SH-SY5Y (cell line): ENCODE measurements around the gene GPR35.

ENCODE experiments used
- GATA2 ChIP-seq: IDR thresholded peaks from 2 replicates; pipeline ENCODE4 v1.6.1; 2011; ENCODE audit warnings: mild to moderate bottlenecking, low read depth, low read length
- GATA3 ChIP-seq: IDR thresholded peaks from 2 replicates; pipeline ENCODE4 v1.6.1; 2011; ENCODE audit warnings: low read depth, mild to moderate bottlenecking, low read length, moderate library complexity

The GPR35 gene

GRCh38 chr2:240624950-240625621 is at the start of gene GPR35:
TSS of gene GPR35 (plus strand) at chr2:240625480. CDS start at chr2:240629953, 4,473 bp downstream.
- TF ChIP-seq GATA3 (no peak), GATA2 (no peak)

DNA sequence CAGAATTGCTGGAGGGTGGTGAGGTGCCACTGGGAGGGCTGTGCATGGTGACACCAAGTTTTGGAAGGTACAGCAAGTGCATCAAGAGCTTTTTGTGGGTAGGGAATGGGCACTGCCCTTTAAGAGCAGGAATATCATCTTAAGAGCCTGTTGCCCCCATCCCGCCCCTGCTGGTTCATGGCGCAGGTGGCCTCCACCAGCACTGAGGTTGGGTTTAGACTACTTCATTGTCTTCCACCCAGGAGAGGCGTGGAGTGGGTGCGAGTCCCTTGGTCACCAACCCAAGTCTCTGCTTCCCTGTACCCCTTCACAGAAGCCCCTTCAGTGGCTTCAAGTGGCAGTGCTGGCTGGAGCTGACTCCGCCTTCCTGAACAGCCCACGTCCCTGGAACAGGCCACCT is 49.2 kb upstream of the GPR35 start:
- TF ChIP-seq GATA3 = no peak
- TF ChIP-seq GATA2 = no peak

DNA sequence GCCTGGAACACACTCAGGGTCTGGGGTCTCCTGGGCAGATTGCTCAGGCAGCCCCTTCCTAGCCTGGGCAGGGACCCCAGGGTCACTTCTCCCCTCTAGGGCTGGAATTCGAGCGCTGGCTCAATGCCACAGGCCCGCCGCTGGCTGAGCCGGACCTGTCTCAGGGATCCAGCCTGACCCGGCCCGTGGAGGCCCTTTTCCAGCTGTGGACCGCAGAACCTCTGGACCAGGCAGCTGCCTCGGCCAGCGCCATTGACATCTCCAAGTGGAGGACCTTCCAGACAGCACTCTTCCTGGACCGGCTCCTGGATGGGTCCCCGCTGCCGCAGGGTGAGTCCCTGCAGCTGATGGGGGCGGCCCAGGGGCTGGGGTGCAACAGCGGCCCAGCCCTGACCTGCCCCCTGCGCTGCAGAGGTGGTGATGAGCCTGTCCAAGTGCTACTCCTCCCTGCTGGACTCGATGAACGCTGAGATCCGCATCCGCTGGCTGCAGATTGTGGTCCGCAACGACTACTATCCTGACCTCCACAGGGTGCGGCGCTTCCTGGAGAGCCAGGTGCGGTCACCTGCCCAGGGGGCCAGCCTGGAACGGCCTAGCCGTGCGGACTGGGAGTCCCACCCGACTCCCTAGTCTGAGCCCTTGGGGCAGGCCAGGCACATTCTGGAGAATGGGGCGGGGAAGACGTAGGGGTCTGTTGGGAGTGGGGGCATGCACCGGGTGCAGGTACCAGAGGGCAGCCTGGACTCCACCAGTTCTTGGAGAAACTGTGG is 48.7 kb upstream of the GPR35 start:
- TF ChIP-seq GATA3 (no peak), GATA2 (no peak)

- TF ChIP-seq GATA2 (no peak), GATA3 (no peak)
Observed at GRCh38 chr2:240577281-240578109, 47.8 kb upstream of the GPR35 start.

GRCh38 chr2:240578110-240578450 is 47.2 kb upstream of the GPR35 start:
- TF ChIP-seq GATA2 = no peak
- no peak for TF ChIP-seq GATA3

GRCh38 chr2:240578488-240578887 is 46.8 kb upstream of the GPR35 start:
- TF ChIP-seq GATA3 = no peak

GRCh38 chr2:240579071-240579762 is 46.1 kb upstream of the GPR35 start:
- no peak for TF ChIP-seq GATA3
- TF ChIP-seq GATA2 = no peak

DNA sequence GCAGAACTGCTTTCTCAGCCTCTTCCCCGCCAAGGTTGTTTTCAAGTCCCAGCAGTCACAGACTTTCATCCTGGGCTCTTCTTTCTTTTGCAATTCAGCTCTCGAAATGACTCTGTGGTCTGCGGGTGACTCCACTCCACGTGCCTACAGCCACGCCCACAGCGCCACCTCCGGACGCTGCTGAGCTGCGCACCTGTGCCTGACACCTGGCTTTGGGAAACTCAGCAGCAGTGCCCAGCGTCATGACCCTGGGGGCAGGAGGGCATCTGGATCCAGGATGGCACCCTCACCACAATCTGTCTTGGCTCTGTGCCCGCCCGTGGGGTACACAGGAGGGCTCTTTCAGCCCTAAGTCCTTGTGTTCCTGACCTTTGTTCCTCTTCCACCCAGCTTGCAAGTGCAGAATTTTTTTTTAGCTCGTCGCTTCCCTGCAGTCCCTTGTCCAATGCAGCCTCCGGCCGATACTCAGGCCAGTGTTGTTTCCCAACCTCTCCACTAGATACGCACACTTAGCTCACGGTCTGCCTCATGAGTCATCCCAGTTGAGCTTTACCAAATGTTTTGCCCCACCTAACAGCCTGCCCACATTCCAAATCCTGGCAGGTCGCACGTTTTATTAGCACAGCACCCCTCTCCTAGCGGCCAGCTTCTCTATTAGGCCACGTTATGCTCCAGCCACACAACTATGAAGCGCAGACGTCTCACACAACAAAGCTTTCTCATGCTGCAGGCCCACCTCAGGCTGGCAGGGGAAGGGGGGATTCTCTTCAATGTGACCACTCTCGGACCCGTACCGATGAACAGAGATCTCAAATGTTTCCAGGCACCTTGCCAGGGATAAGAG is 45.3 kb upstream of the GPR35 start:
- TF ChIP-seq GATA2 = no peak
- no peak for TF ChIP-seq GATA3

DNA sequence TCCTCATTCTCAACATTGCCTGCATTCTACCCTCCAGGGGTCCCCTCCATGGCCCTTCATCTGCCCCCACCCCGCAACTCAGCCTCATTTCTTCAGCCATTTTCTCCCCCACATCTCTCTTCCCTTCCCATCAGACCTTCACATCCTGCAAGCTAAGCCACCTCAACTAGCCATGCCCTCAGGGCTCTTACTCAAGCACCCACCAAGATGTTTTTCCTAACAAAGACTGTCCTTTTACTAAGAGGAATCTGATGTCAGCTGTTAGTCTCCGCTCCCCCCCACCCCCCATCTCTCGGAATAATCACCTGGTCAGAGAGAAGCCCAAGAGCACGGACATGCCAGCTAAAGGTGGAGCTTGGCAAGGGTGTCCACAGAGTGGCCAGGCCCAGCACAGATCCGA is 43.5 kb upstream of the GPR35 start:
- TF ChIP-seq GATA3 (no peak), GATA2 (no peak)

- TF ChIP-seq GATA2 (no peak), GATA3 (no peak)
Observed at GRCh38 chr2:240582781-240583180, 42.5 kb upstream of the GPR35 start.

DNA sequence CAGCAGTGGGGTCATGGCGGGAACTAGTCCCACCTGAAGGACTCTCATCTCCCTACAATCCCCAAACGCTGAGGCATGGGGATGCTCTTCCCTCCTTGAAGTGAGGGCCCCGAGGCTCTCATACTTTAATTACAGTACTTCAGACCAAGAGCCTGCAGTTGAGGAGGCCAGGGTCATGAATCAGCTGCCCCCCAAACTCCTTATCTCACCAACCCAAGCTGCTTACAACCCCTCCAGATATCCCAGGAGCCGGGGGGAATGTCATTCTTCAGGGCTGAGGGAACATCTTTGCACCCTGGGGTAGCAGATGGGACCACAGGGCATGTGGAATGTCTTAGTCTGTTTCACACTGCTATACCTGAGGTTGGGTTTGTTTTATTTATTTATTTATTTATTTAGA is 41.5 kb upstream of the GPR35 start:
- TF ChIP-seq GATA3 = no peak
- no peak for TF ChIP-seq GATA2

DNA sequence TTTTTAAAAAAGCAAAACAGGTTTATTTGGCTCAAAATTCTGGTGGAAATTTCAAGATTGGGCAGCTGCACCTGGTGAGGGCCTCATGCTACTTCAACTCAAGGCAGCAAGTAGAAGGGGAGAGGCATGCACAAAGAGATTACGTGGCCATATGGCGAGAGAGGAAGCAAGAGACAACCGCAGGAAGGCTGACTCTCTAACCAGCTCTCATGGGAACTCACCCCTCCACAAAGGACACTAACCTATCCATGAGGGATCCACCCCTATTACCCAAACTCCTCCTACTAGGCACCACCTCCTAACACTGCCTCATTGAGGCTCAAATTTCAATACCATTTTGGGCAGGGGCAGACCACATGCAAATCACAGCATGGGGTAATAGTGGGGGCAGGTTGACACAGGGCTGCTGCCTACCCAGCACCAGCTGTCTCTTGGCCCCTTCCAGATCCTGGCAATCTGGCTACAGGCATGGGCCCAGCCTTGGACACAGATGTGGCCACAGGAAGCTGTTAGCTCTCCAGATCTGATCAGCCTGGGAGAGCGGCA is 40.7 kb upstream of the GPR35 start:
- TF ChIP-seq GATA3 = no peak

- TF ChIP-seq GATA3 (no peak), GATA2 (no peak)
Observed at GRCh38 chr2:240585101-240585500, 40.2 kb upstream of the GPR35 start.

GRCh38 chr2:240585681-240586197 is 39.5 kb upstream of the GPR35 start:
- TF ChIP-seq GATA3 (no peak), GATA2 (no peak)
